H1 (cell line): Measurements from ENCODE around the gene HMGA1. TPM values are rescaled to one million over a fixed set of nuclear protein-coding genes. Genes with fewer than 3 reads are reported as not detected.

Source experiments
- CEBPB ChIP-seq: IDR thresholded peaks from 2 replicates; pipeline ENCODE4 v1.6.1; 2012; ENCODE audit warnings: low read depth, low read length
- EP300 ChIP-seq, 2 experiments: IDR thresholded peaks; 1 replicate in 1 of 2; 2 replicates in 1 of 2; pipeline ENCODE4 v1.6.1; 2011 to 2012; ENCODE audit warnings: low read depth in 2 of 2, low read length in 2 of 2, mild to moderate bottlenecking in 2 of 2, borderline replicate concordance in 1 of 2, inconsistent platforms in 1 of 2, moderate library complexity in 1 of 2
- EZH2 ChIP-seq: fragments of 200-600 bp; sonication (generic); IDR thresholded peaks from 2 replicates; pipeline ENCODE4 v1.7.1; 2012; ENCODE audit warnings: low read depth, mild to moderate bottlenecking, moderate library complexity, low read length, inconsistent platforms; ENCODE audit not compliant: severe bottlenecking
- FOSL1 ChIP-seq: IDR thresholded peaks from 2 replicates; pipeline ENCODE4 v1.6.1; 2011; ENCODE audit warnings: mild to moderate bottlenecking, low read depth, low read length, moderate library complexity; ENCODE audit not compliant: insufficient read depth
- HDAC2 ChIP-seq, 2 experiments: fragments of 300-600 bp in 1 of 2; sonication (generic) in 1 of 2; IDR thresholded peaks; 2 replicates each; pipeline ENCODE4 v1.6.1; 2011 to 2012; ENCODE audit warnings: low read depth in 2 of 2, low read length in 2 of 2, mild to moderate bottlenecking in 2 of 2, moderate library complexity in 2 of 2, borderline replicate concordance in 1 of 2, inconsistent platforms in 1 of 2
- HDAC6 ChIP-seq: IDR thresholded peaks from one replicate; pipeline ENCODE4 v1.7.1; 2012; ENCODE audit warnings: low read depth, mild to moderate bottlenecking, inconsistent platforms, low read length, moderate library complexity
- MAFK ChIP-seq: IDR thresholded peaks from 2 replicates; pipeline ENCODE4 v1.6.1; 2012; ENCODE audit warnings: low read depth, mild to moderate bottlenecking, improper control_type of control experiment, low read length
- POLR2A ChIP-seq, 2 experiments: IDR thresholded peaks; 1 replicate in 1 of 2; 2 replicates in 1 of 2; pipeline ENCODE4 v1.6.1; 2011; ENCODE audit warnings: low read depth in 2 of 2, low read length in 2 of 2, mild to moderate bottlenecking in 2 of 2; ENCODE audit errors: control extremely low read depth in 1 of 2
- RNF2 ChIP-seq: fragments of 200-900, 300-1000 bp; sonication (generic); IDR thresholded peaks from 2 replicates; pipeline ENCODE4 v1.7.1; 2016; ENCODE audit warnings: borderline replicate concordance, low read depth, mild to moderate bottlenecking, antibody characterized with exemption, low read length; ENCODE audit not compliant: poor library complexity, severe bottlenecking; ENCODE audit errors: missing control alignments
- SP2 ChIP-seq: IDR thresholded peaks from 2 replicates; pipeline ENCODE4 v1.6.1; 2012; ENCODE audit warnings: mild to moderate bottlenecking, low read length, inconsistent platforms
- TAF7 ChIP-seq: optimal IDR thresholded peaks from 2 replicates; pipeline ENCODE3; 2011; ENCODE audit warnings: low read depth, mild to moderate bottlenecking, inconsistent platforms, low read length, moderate library complexity, borderline replicate concordance
- TBP ChIP-seq: IDR thresholded peaks from 2 replicates; pipeline ENCODE4 v1.6.1; 2011; ENCODE audit warnings: low read depth, low read length, improper control_type of control experiment
- USF2 ChIP-seq: IDR thresholded peaks from 2 replicates; pipeline ENCODE4 v1.6.1; 2011; ENCODE audit warnings: low read length, improper control_type of control experiment
- YY1 ChIP-seq: IDR thresholded peaks from 2 replicates; pipeline ENCODE4 v1.6.1; 2011; ENCODE audit warnings: low read depth, mild to moderate bottlenecking, low read length
- ZNF274 ChIP-seq: IDR thresholded peaks from 2 replicates; pipeline ENCODE4 v1.7.0; 2012; ENCODE audit warnings: low read length, borderline replicate concordance; ENCODE audit errors: extremely low read depth
- polyA plus RNA-seq, 7 experiments: library from polyadenylated mRNA; depleted of rRNA in 3 of 7; stranded (reverse) in 5 of 7; unstranded in 2 of 7; fragments of >200 nt in 5 of 7; fragments of 200-250 nt in 2 of 7; gene quantifications; 1 replicate in 5 of 7; 2 replicates in 1 of 7; 4 replicates in 1 of 7; pipeline versions ENCODE4 v1.2.1 to v1.2.3, GENCODE V29; 2011 to 2013; ENCODE audit warnings: missing spikeins in 2 of 7, mixed read lengths in 2 of 7
- total RNA-seq: library from RNA; stranded (reverse); fragmentation: NEBNext Ultra II Directional; extraction: Animal tissue kit (Norgen Biotek cat#: 25700); gene quantifications from 2 replicates; pipeline ENCODE4 v1.2.1, GENCODE V29; 2021

The HMGA1 gene
- total and polyA plus RNA-seq, 2 of the 8 experiments (the other 6 are each of a cell fraction or from before 2014, with no cell fraction given) = 1,557 to 2,636 TPM

GRCh38 chr6:34202329-34203201, 34.1 kb upstream of the HMGA1 start (continued):
- 0 out of 4 replicates have a peak, but pooled peaks of 1 of the 2 experiments have one; percentile 34 for TF ChIP-seq HDAC2 (IDR thresholded peaks at IDR 0.05; ENCODE audit: borderline replicate concordance in 1 of 2, low read depth in 2 of 2, low read length in 2 of 2)
- no peak for TF ChIP-seq EP300 (IDR thresholded peaks at IDR 0.05; ENCODE audit: borderline replicate concordance in 1 of 2, low read depth in 2 of 2, low read length in 2 of 2)
- TF ChIP-seq YY1 = no peak
- peak; percentile 93 for TF ChIP-seq TBP
- TF ChIP-seq CEBPB = no peak
- TF ChIP-seq EZH2 = no peak
- TF ChIP-seq MAFK = no peak
- TF ChIP-seq HDAC6 = no peak
- no peak for TF ChIP-seq ZNF274
- no peak for TF ChIP-seq SP2
- TF ChIP-seq TAF7 = no peak
- peak in 1 of 2 experiments; percentile 76; a peak in 2 of 3 replicates for TF ChIP-seq POLR2A (IDR thresholded peaks at IDR 0.05; ENCODE audit: control extremely low read depth in 1 of 2, low read depth in 2 of 2, low read length in 2 of 2)
- TF ChIP-seq USF2 = no peak
- no peak for TF ChIP-seq FOSL1
- TF ChIP-seq RNF2 = no peak
